Liver (tissue), 3 donors: ENCODE measurements around the gene PREPL.

ENCODE experiments used
- EGR1 ChIP-seq, 2 donors: IDR thresholded peaks; 2 replicates each; pipeline ENCODE4 v1.6.1; 2016 to 2018; ENCODE audit warnings: antibody characterized with exemption in 2 of 2, low read depth in 2 of 2
- GABPA ChIP-seq, 2 donors: IDR thresholded peaks in 1 of 2; conservative IDR thresholded peaks in 1 of 2; 2 replicates each; pipeline ENCODE4 v1.6.1; 2016; ENCODE audit warnings: antibody characterized with exemption in 2 of 2, mild to moderate bottlenecking in 1 of 2, moderate library complexity in 1 of 2
- JUND ChIP-seq, 2 donors: IDR thresholded peaks; 2 replicates each; pipeline ENCODE4 v1.6.1; 2016; ENCODE audit warnings: antibody characterized with exemption in 2 of 2
- RAD21 ChIP-seq, 2 donors: IDR thresholded peaks; 2 replicates each; pipeline ENCODE4 v1.6.1; 2016; ENCODE audit warnings: antibody characterized with exemption in 2 of 2, mild to moderate bottlenecking in 2 of 2
- RXRA ChIP-seq, 2 donors: IDR thresholded peaks; 2 replicates each; pipeline ENCODE4 v1.6.1; 2017 to 2018; ENCODE audit warnings: antibody characterized with exemption in 2 of 2, mild to moderate bottlenecking in 1 of 2
- SP1 ChIP-seq: IDR thresholded peaks from 2 replicates; pipeline ENCODE4 v1.6.1; 2018; ENCODE audit warnings: antibody characterized with exemption, mild to moderate bottlenecking
- TF ChIP-seq, protein P1 (sequence below): fragments of 150-350 bp; IDR thresholded peaks from 2 replicates; pipeline ENCODE4 v1.5.1; 2017; ENCODE audit warnings: improper control_type of control experiment, low read depth, low read length; ENCODE audit not compliant: missing input control
- TF ChIP-seq, protein P2 (sequence below): IDR thresholded peaks from 2 replicates; pipeline ENCODE4 v1.6.1; 2016; ENCODE audit warnings: antibody characterized with exemption
- TF ChIP-seq, protein P3 (sequence below): IDR thresholded peaks from 2 replicates; pipeline ENCODE4 v1.6.1; 2016; ENCODE audit warnings: antibody characterized with exemption
- TF ChIP-seq, protein P4 (sequence below): IDR thresholded peaks from 2 replicates; pipeline ENCODE4 v1.6.1; 2016; ENCODE audit warnings: antibody characterized with exemption, mild to moderate bottlenecking
- donor health status: healthy.
- donor health status: healthy.

DNA sequence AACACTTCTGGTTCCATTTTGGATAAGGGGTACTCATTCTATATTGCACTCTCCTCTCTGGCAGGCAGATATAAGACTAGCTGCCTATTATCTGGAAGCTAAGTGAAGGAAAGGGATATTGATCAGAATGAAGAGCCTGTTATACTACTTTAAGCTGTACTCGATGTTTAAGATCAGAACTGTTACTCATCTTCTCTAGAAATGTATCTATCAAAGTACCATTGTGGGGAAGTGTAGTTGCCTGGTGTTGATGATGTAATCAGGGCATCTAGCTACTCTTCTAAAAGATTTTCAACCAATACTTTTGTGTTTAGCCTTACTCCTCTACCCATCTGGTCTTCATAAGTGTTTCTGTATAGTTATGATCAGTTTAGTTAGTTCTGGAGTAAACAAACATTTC, 6.3 kb upstream of the PREPL start:
- TF ChIP-seq, protein P1, sequence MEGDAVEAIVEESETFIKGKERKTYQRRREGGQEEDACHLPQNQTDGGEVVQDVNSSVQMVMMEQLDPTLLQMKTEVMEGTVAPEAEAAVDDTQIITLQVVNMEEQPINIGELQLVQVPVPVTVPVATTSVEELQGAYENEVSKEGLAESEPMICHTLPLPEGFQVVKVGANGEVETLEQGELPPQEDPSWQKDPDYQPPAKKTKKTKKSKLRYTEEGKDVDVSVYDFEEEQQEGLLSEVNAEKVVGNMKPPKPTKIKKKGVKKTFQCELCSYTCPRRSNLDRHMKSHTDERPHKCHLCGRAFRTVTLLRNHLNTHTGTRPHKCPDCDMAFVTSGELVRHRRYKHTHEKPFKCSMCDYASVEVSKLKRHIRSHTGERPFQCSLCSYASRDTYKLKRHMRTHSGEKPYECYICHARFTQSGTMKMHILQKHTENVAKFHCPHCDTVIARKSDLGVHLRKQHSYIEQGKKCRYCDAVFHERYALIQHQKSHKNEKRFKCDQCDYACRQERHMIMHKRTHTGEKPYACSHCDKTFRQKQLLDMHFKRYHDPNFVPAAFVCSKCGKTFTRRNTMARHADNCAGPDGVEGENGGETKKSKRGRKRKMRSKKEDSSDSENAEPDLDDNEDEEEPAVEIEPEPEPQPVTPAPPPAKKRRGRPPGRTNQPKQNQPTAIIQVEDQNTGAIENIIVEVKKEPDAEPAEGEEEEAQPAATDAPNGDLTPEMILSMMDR: no peak
- TF ChIP-seq, protein P2, sequence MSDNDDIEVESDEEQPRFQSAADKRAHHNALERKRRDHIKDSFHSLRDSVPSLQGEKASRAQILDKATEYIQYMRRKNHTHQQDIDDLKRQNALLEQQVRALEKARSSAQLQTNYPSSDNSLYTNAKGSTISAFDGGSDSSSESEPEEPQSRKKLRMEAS: no peak
- TF ChIP-seq, protein P3, sequence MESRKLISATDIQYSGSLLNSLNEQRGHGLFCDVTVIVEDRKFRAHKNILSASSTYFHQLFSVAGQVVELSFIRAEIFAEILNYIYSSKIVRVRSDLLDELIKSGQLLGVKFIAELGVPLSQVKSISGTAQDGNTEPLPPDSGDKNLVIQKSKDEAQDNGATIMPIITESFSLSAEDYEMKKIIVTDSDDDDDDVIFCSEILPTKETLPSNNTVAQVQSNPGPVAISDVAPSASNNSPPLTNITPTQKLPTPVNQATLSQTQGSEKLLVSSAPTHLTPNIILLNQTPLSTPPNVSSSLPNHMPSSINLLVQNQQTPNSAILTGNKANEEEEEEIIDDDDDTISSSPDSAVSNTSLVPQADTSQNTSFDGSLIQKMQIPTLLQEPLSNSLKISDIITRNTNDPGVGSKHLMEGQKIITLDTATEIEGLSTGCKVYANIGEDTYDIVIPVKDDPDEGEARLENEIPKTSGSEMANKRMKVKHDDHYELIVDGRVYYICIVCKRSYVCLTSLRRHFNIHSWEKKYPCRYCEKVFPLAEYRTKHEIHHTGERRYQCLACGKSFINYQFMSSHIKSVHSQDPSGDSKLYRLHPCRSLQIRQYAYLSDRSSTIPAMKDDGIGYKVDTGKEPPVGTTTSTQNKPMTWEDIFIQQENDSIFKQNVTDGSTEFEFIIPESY: no peak
- TF ChIP-seq RXRA (IDR thresholded peaks at IDR 0.05) (no peak), GABPA (IDR thresholded peaks at IDR 0.05 in 1 of 2, conservative IDR thresholded peaks at IDR 0.05 in 1 of 2) (no peak), JUND (IDR thresholded peaks at IDR 0.05) (no peak), RAD21 (IDR thresholded peaks at IDR 0.05) (no peak), EGR1 (IDR thresholded peaks at IDR 0.05; ENCODE audit: low read depth in 2 of 2) (no peak), SP1 (no peak)
- TF ChIP-seq, protein P4, sequence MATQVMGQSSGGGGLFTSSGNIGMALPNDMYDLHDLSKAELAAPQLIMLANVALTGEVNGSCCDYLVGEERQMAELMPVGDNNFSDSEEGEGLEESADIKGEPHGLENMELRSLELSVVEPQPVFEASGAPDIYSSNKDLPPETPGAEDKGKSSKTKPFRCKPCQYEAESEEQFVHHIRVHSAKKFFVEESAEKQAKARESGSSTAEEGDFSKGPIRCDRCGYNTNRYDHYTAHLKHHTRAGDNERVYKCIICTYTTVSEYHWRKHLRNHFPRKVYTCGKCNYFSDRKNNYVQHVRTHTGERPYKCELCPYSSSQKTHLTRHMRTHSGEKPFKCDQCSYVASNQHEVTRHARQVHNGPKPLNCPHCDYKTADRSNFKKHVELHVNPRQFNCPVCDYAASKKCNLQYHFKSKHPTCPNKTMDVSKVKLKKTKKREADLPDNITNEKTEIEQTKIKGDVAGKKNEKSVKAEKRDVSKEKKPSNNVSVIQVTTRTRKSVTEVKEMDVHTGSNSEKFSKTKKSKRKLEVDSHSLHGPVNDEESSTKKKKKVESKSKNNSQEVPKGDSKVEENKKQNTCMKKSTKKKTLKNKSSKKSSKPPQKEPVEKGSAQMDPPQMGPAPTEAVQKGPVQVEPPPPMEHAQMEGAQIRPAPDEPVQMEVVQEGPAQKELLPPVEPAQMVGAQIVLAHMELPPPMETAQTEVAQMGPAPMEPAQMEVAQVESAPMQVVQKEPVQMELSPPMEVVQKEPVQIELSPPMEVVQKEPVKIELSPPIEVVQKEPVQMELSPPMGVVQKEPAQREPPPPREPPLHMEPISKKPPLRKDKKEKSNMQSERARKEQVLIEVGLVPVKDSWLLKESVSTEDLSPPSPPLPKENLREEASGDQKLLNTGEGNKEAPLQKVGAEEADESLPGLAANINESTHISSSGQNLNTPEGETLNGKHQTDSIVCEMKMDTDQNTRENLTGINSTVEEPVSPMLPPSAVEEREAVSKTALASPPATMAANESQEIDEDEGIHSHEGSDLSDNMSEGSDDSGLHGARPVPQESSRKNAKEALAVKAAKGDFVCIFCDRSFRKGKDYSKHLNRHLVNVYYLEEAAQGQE: no peak
